ENCODE data around the gene GRIA3.

GRIA3 gene

GRCh38 chrX:123455693-123456092 is 271.6 kb downstream of the GRIA3 start:
- no peak for TF ChIP-seq CTCF (IDR thresholded peaks at IDR 0.05)
- H3K4me3 ChIP-seq = no peak overlapping the region
- DNase-seq (ENCODE audit: low spot score) = no peak
- H3K27ac ChIP-seq = no peak overlapping the region

- TF ChIP-seq CTCF (IDR thresholded peaks at IDR 0.05) = no peak
- Histone ChIP-seq H3K4me3 (no peak overlapping the region), H3K27ac (no peak overlapping the region)
- DNase-seq (ENCODE audit: low spot score) = no peak
These were observed 280.6 kb downstream of the GRIA3 start for GRCh38 chrX:123464709-123465108.

GRCh38 chrX:123468481-123468880 is 284.4 kb downstream of the GRIA3 start:
- TF ChIP-seq CTCF (IDR thresholded peaks at IDR 0.05) = no peak

GRCh38 chrX:123475068-123475724 is 291.1 kb downstream of the GRIA3 start:
- no peak overlapping the region for H3K27ac ChIP-seq
- DNase-seq (ENCODE audit: low spot score) = no peak
- H3K4me3 ChIP-seq = no peak overlapping the region
- TF ChIP-seq CTCF (IDR thresholded peaks at IDR 0.05) = no peak

More at GRCh38 chrX:123468481-123468880, 284.4 kb downstream of the GRIA3 start:
- H3K27ac ChIP-seq = no peak overlapping the region
- H3K4me3 ChIP-seq = no peak overlapping the region
- DNase-seq (ENCODE audit: low spot score) = no peak

GRCh38 chrX:123476611-123477219 is 292.6 kb downstream of the GRIA3 start:
- Histone ChIP-seq H3K4me3 (no peak overlapping the region), H3K27ac (no peak overlapping the region)
- no peak for TF ChIP-seq CTCF (IDR thresholded peaks at IDR 0.05)
- no peak for DNase-seq (ENCODE audit: low spot score)

- no peak for DNase-seq (ENCODE audit: low spot score)
- no peak overlapping the region for H3K27ac ChIP-seq
- no peak for TF ChIP-seq CTCF (IDR thresholded peaks at IDR 0.05)
- no peak overlapping the region for H3K4me3 ChIP-seq
These were observed 293.6 kb downstream of the GRIA3 start for GRCh38 chrX:123477673-123478072.
